Measurements from ENCODE around the gene EFHD2.

DNA sequence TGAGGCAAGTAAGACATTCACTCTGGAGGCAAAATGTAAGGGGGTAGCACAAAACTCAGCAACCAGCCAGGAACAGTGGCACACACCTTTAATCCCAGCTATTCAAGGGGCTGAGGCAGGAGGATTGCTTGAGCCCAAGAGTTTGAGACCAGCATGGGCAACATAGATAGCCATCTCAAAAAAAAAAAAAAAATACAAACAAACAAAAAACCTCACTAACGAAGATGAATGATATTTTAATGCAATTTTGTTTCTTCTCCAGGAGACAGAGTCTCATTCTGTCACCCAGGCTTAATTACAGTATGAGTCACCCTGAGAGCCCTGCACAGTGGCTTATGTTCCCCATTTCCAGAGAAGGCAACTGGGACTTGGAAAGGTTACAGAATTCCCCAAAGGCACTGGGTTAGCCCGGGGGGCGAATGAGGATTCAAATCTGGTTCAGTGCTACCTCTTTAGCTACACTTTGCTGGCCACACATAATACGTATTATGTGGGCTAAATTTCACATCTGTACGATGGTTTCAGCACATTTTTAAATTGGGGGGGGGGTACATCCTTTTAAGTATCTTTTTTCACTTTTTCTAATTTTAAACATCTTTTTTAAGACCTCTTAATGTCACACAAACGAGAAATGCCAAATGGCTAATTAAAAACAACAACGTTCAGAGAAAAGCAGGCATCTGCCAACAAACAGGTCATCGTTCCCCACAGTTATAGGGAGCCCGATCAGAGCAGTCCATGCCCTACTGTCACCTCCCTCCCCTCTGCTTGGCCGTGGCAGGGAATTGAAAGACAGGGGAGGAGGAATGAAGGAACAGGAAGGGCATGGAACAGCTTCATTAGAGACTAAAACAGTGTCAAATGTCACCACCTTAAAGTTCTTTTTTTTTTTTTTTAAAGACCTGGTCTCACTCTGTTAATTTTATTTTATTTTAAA lies 50.4 kb downstream of the EFHD2 start:
- TF ChIP-seq, protein P1, sequence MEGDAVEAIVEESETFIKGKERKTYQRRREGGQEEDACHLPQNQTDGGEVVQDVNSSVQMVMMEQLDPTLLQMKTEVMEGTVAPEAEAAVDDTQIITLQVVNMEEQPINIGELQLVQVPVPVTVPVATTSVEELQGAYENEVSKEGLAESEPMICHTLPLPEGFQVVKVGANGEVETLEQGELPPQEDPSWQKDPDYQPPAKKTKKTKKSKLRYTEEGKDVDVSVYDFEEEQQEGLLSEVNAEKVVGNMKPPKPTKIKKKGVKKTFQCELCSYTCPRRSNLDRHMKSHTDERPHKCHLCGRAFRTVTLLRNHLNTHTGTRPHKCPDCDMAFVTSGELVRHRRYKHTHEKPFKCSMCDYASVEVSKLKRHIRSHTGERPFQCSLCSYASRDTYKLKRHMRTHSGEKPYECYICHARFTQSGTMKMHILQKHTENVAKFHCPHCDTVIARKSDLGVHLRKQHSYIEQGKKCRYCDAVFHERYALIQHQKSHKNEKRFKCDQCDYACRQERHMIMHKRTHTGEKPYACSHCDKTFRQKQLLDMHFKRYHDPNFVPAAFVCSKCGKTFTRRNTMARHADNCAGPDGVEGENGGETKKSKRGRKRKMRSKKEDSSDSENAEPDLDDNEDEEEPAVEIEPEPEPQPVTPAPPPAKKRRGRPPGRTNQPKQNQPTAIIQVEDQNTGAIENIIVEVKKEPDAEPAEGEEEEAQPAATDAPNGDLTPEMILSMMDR (IDR thresholded peaks at IDR 0.05) = no peak
- TF ChIP-seq POLR2A (IDR thresholded peaks at IDR 0.05) (no peak), POLR2AphosphoS5 (IDR thresholded peaks at IDR 0.05) (no peak), EP300 (IDR thresholded peaks at IDR 0.05) (no peak)
